ENCODE results near the gene SLC1A5. TPM values are rescaled to one million over a fixed set of nuclear protein-coding genes. Genes with fewer than 3 reads are reported as not detected.

The SLC1A5 gene
- polyA plus RNA-seq, 1 of the 3 experiments (the other 2 are of a cell fraction), result 80.4 TPM

GRCh38 chr19:46732966-46733689 is 55.3 kb downstream of the SLC1A5 start:
- DNase-seq, result no peak
- no peak for TF ChIP-seq EZH2phosphoT487 (IDR thresholded peaks at IDR 0.05; ENCODE audit: borderline replicate concordance, low read depth)
- TF ChIP-seq FOSL2 (IDR thresholded peaks at IDR 0.05; ENCODE audit: borderline replicate concordance, low read depth), result peak; percentile 12; the same call in 1 of the 2 replicates

GRCh38 chr19:46732172-46732938 is 56.0 kb downstream of the SLC1A5 start:
- Histone ChIP-seq H3K36me3 (replicated peaks in 1 of 2; ENCODE audit: control insufficient read depth in 1 of 2, insufficient read depth in 2 of 2, low read length in 1 of 2) (peaks cover 35 to 77% of the 10 kb centered on the region in 2 experiments), H3K79me2 (ENCODE audit: insufficient read depth) (peaks cover 68% of the 10 kb centered on the region), H3K27ac (ENCODE audit: low read depth in 2 of 2, low read length in 1 of 2) (peak overlapping the region in 1 of 2 experiments; percentile 62; a peak in 1 of 4 replicates), H4K20me1 (ENCODE audit: insufficient read depth) (peaks cover 77% of the 10 kb centered on the region), H3K9me3 (no peaks in the 10 kb centered on the region), H3K9me2 (no peaks in the 10 kb centered on the region), H3K27me3 (ENCODE audit: insufficient read depth) (no peaks in the 10 kb centered on the region), H3K9ac (no peak overlapping the region), H3K4me3 (ENCODE audit: low read depth in 2 of 2, low read length in 1 of 2) (no peak overlapping the region), H2AFZ (ENCODE audit: low read depth) (no peak overlapping the region), H3K4me2 (no peak overlapping the region), H3F3A (replicated peaks; ENCODE audit: insufficient read depth) (peaks cover 17% of the 10 kb centered on the region), H3K4me1 (ENCODE audit: control insufficient read depth in 1 of 2, insufficient read depth in 2 of 2, low read depth in 1 of 2, low read length in 1 of 2) (peaks cover 8 to 10% of the 10 kb centered on the region in 2 experiments; a peak in 2 of 4 replicates)
- CTCF ChIA-PET, result interaction anchor here (1.4 kb wide), 1 partner anchor 120 kb away, joined by 3 read pairs; no protein-coding TSS in a partner anchor
- WGBS (ENCODE audit: low lambda C conversion rate), result 96% methylated on average over 28 of the region's 28 CpGs
- no peak for DNase-seq
- no peak for TF ChIP-seq RAD21 (IDR thresholded peaks at IDR 0.05; ENCODE audit: low read length)
- no peak for TF ChIP-seq CHD2 (IDR thresholded peaks at IDR 0.05; ENCODE audit: low read length, partially characterized antibody)
- POLR2A ChIA-PET, result no interaction called here

More at GRCh38 chr19:46732966-46733689, 55.3 kb downstream of the SLC1A5 start:
- no peak overlapping the region for H3K27ac ChIP-seq (ENCODE audit: low read depth in 2 of 2, low read length in 1 of 2)
- CTCF ChIA-PET, result interaction anchor here (1.4 to 1.5 kb wide), 2 partner anchors 119 to 121 kb away, joined by 3 read pairs; no protein-coding TSS in a partner anchor
- H3K79me2 ChIP-seq (ENCODE audit: insufficient read depth), result peaks cover 73% of the 10 kb centered on the region
- POLR2A ChIA-PET, result no interaction called here
- 84% methylated on average over 12 of the region's 23 CpGs for WGBS (ENCODE audit: low lambda C conversion rate)
- H3K4me1 ChIP-seq (ENCODE audit: control insufficient read depth in 1 of 2, insufficient read depth in 2 of 2, low read depth in 1 of 2, low read length in 1 of 2), result peaks cover 8 to 10% of the 10 kb centered on the region in 2 experiments; a peak in 2 of 4 replicates
- no peak overlapping the region for H3K4me3 ChIP-seq (ENCODE audit: low read depth in 2 of 2, low read length in 1 of 2)
- no peak overlapping the region for H3K9ac ChIP-seq
- H3K4me2 ChIP-seq, result no peak overlapping the region
- H3K9me3 ChIP-seq, result no peaks in the 10 kb centered on the region
- peaks cover 72% of the 10 kb centered on the region for H4K20me1 ChIP-seq (ENCODE audit: insufficient read depth)
- H3K36me3 ChIP-seq (replicated peaks in 1 of 2; ENCODE audit: control insufficient read depth in 1 of 2, insufficient read depth in 2 of 2, low read length in 1 of 2), result peaks cover 29 to 77% of the 10 kb centered on the region in 2 experiments
- H3K27me3 ChIP-seq (ENCODE audit: insufficient read depth), result no peaks in the 10 kb centered on the region
- peaks cover 17% of the 10 kb centered on the region for H3F3A ChIP-seq (replicated peaks; ENCODE audit: insufficient read depth)
- no peaks in the 10 kb centered on the region for H3K9me2 ChIP-seq
- H2AFZ ChIP-seq (ENCODE audit: low read depth), result no peak overlapping the region

GRCh38 chr19:46731584-46731983 is 56.8 kb downstream of the SLC1A5 start:
- Histone ChIP-seq H3F3A (replicated peaks; ENCODE audit: insufficient read depth) (peaks cover 17% of the 10 kb centered on the region), H3K36me3 (replicated peaks in 1 of 2; ENCODE audit: control insufficient read depth in 1 of 2, insufficient read depth in 2 of 2, low read length in 1 of 2) (peaks cover 41 to 78% of the 10 kb centered on the region in 2 experiments), H3K4me2 (peak overlapping the region; percentile 55; the same call in 1 of the 2 replicates), H4K20me1 (ENCODE audit: insufficient read depth) (peaks cover 71% of the 10 kb centered on the region), H3K9me3 (no peaks in the 10 kb centered on the region), H2AFZ (ENCODE audit: low read depth) (no peak overlapping the region), H3K79me2 (ENCODE audit: insufficient read depth) (peaks cover 62% of the 10 kb centered on the region), H3K4me3 (ENCODE audit: low read depth in 2 of 2, low read length in 1 of 2) (no peak overlapping the region), H3K4me1 (ENCODE audit: control insufficient read depth in 1 of 2, insufficient read depth in 2 of 2, low read depth in 1 of 2, low read length in 1 of 2) (peaks cover 4 to 10% of the 10 kb centered on the region in 2 experiments; a peak in 2 of 4 replicates), H3K9ac (no peak overlapping the region), H3K9me2 (no peaks in the 10 kb centered on the region), H3K27ac (ENCODE audit: low read depth in 2 of 2, low read length in 1 of 2) (peak overlapping the region in 1 of 2 experiments; percentile 62; a peak in 2 of 4 replicates), H3K27me3 (ENCODE audit: insufficient read depth) (no peaks in the 10 kb centered on the region)
- ChIA-PET POLR2A (no interaction called here), CTCF (interaction anchor here (3.8 kb wide), 1 partner anchor 11 kb away, joined by 48 read pairs; the partner anchor contains the start of gene FKRP)
- TF ChIP-seq RCOR1 (IDR thresholded peaks at IDR 0.05; ENCODE audit: low read length), result no peak
- TF ChIP-seq MEF2A (IDR thresholded peaks at IDR 0.05; ENCODE audit: borderline replicate concordance, low read depth), result no peak
- no peak for TF ChIP-seq FOSL2 (IDR thresholded peaks at IDR 0.05; ENCODE audit: borderline replicate concordance, low read depth)
- TF ChIP-seq EZH2phosphoT487 (IDR thresholded peaks at IDR 0.05; ENCODE audit: borderline replicate concordance, low read depth), result no peak
- TF ChIP-seq MXI1 (IDR thresholded peaks at IDR 0.05; ENCODE audit: low read depth, low read length), result no peak
- no peak for TF ChIP-seq USF2 (IDR thresholded peaks at IDR 0.05; ENCODE audit: borderline replicate concordance, low read depth, low read length)
- no peak for TF ChIP-seq POLR2AphosphoS5 (IDR thresholded peaks at IDR 0.05; ENCODE audit: low read depth, low read length)
- TF ChIP-seq TCF12 (IDR thresholded peaks at IDR 0.05), result no peak
- TF ChIP-seq SIN3A (IDR thresholded peaks at IDR 0.05; ENCODE audit: borderline replicate concordance, low read depth, low read length), result no peak
- no peak for TF ChIP-seq ELF1 (IDR thresholded peaks at IDR 0.05)
- no peak for DNase-seq
- 87% methylated on average over 11 of the region's 14 CpGs for WGBS (ENCODE audit: low lambda C conversion rate)

All from SK-N-SH (cell line).